Thyroid gland (tissue), 4 donors: ENCODE measurements around the gene DIP2B. TPM values are rescaled to one million over a fixed set of nuclear protein-coding genes. Genes with fewer than 3 reads are reported as not detected.

Experiments used
- DNase-seq, 2 donors: peaks; one replicate each; pipeline ENCODE4 v3.0.0-alpha.2; 2019
- H3K27ac ChIP-seq, 3 donors: fragments of 200-600 bp; sonication (generic); 1 replicate in 2 of 3; 2 replicates in 1 of 3; pipeline ENCODE4 v1.5.1; 2016 to 2019; ENCODE audit warnings: mild to moderate bottlenecking in 1 of 3, moderate library complexity in 1 of 3
- H3K27me3 ChIP-seq: fragments of 200-600 bp; sonication (generic); one replicate; pipeline ENCODE4 v1.5.1; 2019
- H3K36me3 ChIP-seq, 2 donors: fragments of 200-600 bp; sonication (generic); one replicate each; pipeline ENCODE4 v1.5.1; 2016 to 2019
- H3K4me1 ChIP-seq, 2 donors: fragments of 200-600 bp; sonication (generic); one replicate each; pipeline ENCODE4 v1.5.1; 2017 to 2019
- H3K4me3 ChIP-seq, 3 donors: fragments of 200-600 bp; sonication (generic); replicated peaks in 1 of 3; 1 replicate in 2 of 3; 2 replicates in 1 of 3; pipeline ENCODE4 v1.5.1; 2016; ENCODE audit warnings: mild to moderate bottlenecking in 1 of 3
- H3K9me3 ChIP-seq: fragments of 200-600 bp; sonication (generic); one replicate; pipeline ENCODE4 v1.5.1; 2017
- POLR2A ChIP-seq, 2 donors: fragments of 450-650 bp; IDR thresholded peaks; one replicate each; pipeline ENCODE4 v1.6.1; 2017; ENCODE audit warnings: antibody characterized with exemption in 2 of 2, mild to moderate bottlenecking in 2 of 2, moderate library complexity in 1 of 2
- WGBS, 2 donors: methylation state at CpG; one replicate each; pipeline ENCODE4 v1.1.5; 2017; 5-methylcytosine and 5-hydroxymethylcytosine counted together
- intact Hi-C: fragments of 100-400 bp; cut with DNase I; formaldehyde crosslinking; loops from one replicate; pipeline ENCODE4 v1.15.1; 2023
- total RNA-seq, 4 donors: library from RNA; depleted of rRNA; stranded (reverse); fragments of >200 nt; gene quantifications; one replicate each; pipeline ENCODE4 v1.2.3, GENCODE V29; 2016
- TF ChIP-seq, protein P1 (sequence below), 6 experiments: fragments of 200-600 bp in 3 of 6; fragments of 450-650 bp in 3 of 6; sonication (generic) in 3 of 6; IDR thresholded peaks; one replicate each; pipeline ENCODE4 v1.5.1; 2016 to 2019; ENCODE audit warnings: antibody characterized with exemption in 6 of 6, mild to moderate bottlenecking in 2 of 6, inconsistent platforms in 1 of 6, moderate library complexity in 1 of 6

Gene DIP2B
- total RNA-seq, 4 donors from 2014 or later = 27.7 to 45.7 (median 32.4) TPM

DNA sequence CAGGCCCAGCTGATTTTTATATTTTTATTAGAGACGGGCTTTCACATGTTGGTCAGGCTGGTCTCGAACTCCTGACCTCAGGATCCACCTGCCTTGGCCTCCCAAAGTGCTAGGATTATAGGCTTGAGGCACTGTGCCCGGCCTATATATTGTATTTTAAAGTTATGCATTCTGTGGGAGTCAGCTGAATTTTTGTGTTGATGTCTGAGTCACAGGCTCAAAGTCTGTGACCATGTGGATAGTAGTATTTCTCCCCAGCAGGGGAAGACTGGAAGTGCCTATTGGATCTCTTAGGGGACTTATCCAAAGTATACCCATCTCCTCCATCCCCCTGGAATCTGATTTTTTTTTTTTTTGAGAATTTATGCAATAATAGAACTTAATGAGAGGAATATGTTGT is 215.3 kb downstream of the DIP2B start:
- TF ChIP-seq, protein P1, sequence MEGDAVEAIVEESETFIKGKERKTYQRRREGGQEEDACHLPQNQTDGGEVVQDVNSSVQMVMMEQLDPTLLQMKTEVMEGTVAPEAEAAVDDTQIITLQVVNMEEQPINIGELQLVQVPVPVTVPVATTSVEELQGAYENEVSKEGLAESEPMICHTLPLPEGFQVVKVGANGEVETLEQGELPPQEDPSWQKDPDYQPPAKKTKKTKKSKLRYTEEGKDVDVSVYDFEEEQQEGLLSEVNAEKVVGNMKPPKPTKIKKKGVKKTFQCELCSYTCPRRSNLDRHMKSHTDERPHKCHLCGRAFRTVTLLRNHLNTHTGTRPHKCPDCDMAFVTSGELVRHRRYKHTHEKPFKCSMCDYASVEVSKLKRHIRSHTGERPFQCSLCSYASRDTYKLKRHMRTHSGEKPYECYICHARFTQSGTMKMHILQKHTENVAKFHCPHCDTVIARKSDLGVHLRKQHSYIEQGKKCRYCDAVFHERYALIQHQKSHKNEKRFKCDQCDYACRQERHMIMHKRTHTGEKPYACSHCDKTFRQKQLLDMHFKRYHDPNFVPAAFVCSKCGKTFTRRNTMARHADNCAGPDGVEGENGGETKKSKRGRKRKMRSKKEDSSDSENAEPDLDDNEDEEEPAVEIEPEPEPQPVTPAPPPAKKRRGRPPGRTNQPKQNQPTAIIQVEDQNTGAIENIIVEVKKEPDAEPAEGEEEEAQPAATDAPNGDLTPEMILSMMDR (IDR thresholded peaks at IDR 0.05) = no peak
- TF ChIP-seq POLR2A (IDR thresholded peaks at IDR 0.05) = no peak
- no peaks in the 10 kb centered on the region for H3K9me3 ChIP-seq
- no peak overlapping the region for H3K4me3 ChIP-seq
- intact Hi-C loops = no loop called here
- H3K36me3 ChIP-seq = peaks cover 26 to 32% of the 10 kb centered on the region in 2 donors
- no peak for DNase-seq
- no peak overlapping the region for H3K27ac ChIP-seq
- 94 to 100% methylated on average over 3 of the region's 3 CpGs for WGBS, 2 donors
- H3K4me1 ChIP-seq = no peaks in the 10 kb centered on the region
- no peaks in the 10 kb centered on the region for H3K27me3 ChIP-seq

DNA sequence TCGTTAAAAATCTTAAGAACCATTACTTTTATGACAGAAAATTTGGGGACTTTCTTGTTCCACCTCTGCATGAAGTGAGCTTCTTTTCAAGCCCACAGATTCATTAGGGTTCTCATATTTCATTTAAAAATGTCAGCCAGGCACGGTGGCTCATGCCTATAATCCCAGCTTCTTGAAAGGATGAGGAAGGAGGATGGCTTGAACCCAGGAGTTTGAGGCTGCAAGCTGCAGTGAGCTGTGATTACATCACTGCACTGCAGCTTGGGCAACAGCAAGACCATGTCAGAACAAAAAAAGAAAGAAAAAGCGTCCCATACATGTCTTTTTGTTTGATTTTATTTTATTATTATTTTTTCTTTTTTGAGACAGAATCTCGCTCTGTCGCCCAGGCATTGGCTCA is 215.7 kb downstream of the DIP2B start:
- Histone ChIP-seq H3K36me3 (peaks cover 26 to 32% of the 10 kb centered on the region in 2 donors), H3K9me3 (no peaks in the 10 kb centered on the region), H3K4me3 (no peak overlapping the region), H3K4me1 (no peaks in the 10 kb centered on the region), H3K27ac (no peak overlapping the region), H3K27me3 (no peaks in the 10 kb centered on the region)
- TF ChIP-seq POLR2A (IDR thresholded peaks at IDR 0.05) = no peak
- TF ChIP-seq, protein P1 (IDR thresholded peaks at IDR 0.05) = no peak
- 83 to 88% methylated on average over 5 of the region's 5 CpGs for WGBS, 2 donors
- DNase-seq = no peak
- intact Hi-C loops = no loop called here

DNA sequence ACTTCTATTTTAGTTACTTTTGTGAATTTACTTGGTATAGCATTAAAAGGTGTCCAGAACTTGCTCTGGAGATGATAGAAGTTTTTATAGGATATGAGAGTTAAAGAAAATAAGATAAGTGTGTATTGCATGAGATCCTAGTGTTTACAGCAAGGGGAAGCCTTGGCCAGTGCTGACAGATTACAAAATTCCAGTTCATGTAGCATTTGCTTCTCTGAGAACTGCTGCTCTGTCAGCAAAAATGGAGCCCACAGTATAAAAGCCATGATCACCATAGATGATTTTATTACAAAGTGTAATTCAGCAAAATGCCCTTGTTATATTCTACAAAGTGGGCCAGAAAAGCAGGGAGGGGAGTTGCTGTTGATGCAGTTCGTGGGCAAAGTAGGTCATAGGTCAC is 219.1 kb downstream of the DIP2B start:
- no peaks in the 10 kb centered on the region for H3K4me1 ChIP-seq
- no peaks in the 10 kb centered on the region for H3K27me3 ChIP-seq
- peaks cover 36 to 42% of the 10 kb centered on the region in 2 donors for H3K36me3 ChIP-seq
- intact Hi-C loops = no loop called here
- H3K27ac ChIP-seq = no peak overlapping the region
- no peak overlapping the region for H3K4me3 ChIP-seq
- no peak for TF ChIP-seq POLR2A (IDR thresholded peaks at IDR 0.05)
- TF ChIP-seq, protein P1 (IDR thresholded peaks at IDR 0.05) = no peak
- no peaks in the 10 kb centered on the region for H3K9me3 ChIP-seq
- DNase-seq = no peak
- WGBS, 2 donors = 67% methylated on average over 1 of the region's 1 CpG

DNA sequence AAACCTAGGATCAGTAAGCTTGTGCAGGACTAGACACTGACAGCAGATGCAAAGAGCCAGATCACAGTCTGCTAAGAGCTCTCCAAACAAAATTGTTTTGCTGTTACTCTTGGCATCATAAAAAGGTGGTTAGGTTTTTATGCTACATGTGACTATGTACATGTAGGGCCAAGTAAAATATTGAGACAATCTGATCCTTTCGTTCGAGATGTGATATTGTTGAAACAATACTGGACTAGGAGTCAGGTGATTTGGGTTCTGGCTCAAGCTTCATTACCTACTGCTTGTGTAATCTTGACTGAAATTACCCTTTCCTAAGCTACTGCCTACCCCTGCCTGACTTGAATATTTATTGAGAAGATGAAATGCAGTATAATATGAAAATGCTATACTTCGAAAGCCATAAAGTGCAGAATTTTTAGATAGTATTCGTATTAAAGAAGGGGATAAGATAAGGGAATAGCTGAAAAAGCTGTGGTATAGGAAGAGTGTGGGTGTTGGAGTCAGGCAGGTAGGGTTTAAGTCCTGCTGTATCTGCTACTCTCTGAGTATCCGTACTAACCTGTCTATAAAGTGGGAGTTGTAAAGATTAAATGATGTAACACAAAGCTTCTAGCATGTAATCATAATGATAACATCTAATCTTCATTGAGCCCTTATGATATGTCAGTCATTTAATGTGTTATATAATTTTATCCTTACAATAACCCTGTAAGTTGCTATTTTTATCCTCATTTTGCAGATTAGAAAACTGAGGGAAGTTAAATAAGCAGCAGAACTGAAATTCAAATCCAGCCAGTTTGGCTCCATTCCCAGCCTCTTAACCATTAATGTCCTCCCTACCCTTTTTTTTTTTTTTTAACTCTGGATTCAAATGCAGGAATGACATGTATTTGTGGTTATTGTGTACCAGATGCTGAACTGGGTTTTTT is 220.5 kb downstream of the DIP2B start:
- intact Hi-C loops = no loop called here
- no peak for TF ChIP-seq POLR2A (IDR thresholded peaks at IDR 0.05)
- TF ChIP-seq, protein P1 (IDR thresholded peaks at IDR 0.05) = no peak
- 85 to 93% methylated on average over 5 of the region's 5 CpGs for WGBS, 2 donors
- no peak overlapping the region for H3K27ac ChIP-seq
- H3K27me3 ChIP-seq = no peaks in the 10 kb centered on the region
- no peak overlapping the region for H3K4me3 ChIP-seq
- H3K9me3 ChIP-seq = no peaks in the 10 kb centered on the region
- H3K36me3 ChIP-seq = peaks cover 46 to 54% of the 10 kb centered on the region in 2 donors
- no peaks in the 10 kb centered on the region for H3K4me1 ChIP-seq
- DNase-seq = no peak

- Histone ChIP-seq H3K27me3 (no peaks in the 10 kb centered on the region), H3K27ac (no peak overlapping the region), H3K9me3 (no peaks in the 10 kb centered on the region), H3K4me3 (no peak overlapping the region), H3K36me3 (peaks cover 43 to 60% of the 10 kb centered on the region in 2 donors), H3K4me1 (no peaks in the 10 kb centered on the region)
- DNase-seq = no peak
- WGBS, 2 donors = 98 to 100% methylated on average over 2 of the region's 2 CpGs
- TF ChIP-seq, protein P1 (IDR thresholded peaks at IDR 0.05) = no peak
- no peak for TF ChIP-seq POLR2A (IDR thresholded peaks at IDR 0.05)
- intact Hi-C loops = no loop called here
Observed at GRCh38 chr12:50727466-50727865, 222.7 kb downstream of the DIP2B start.
